Measurements from ENCODE around the gene SELENOW.
"Not testable (repeated sequence)": the region's sequence is repeated elsewhere in the genome, so short reads cannot be mapped to it uniquely, and the experiment has no call there.

The SELENOW gene

GRCh38 chr19:47778049-47778953, at the start of gene SELENOW:
Gene SELENOW, plus strand, starts transcription at chr19:47778703. Its CDS starts 83 bp downstream, at chr19:47778786.
- peak; percentile 26 for DNase-seq

GRCh38 chr19:47729468-47729798, 49.1 kb upstream of the SELENOW start:
- DNase-seq = no peak

GRCh38 chr19:47729799-47730520, 48.5 kb upstream of the SELENOW start:
- no peak for DNase-seq

GRCh38 chr19:47730521-47730889, 48.0 kb upstream of the SELENOW start:
- no peak for DNase-seq

GRCh38 chr19:47730910-47731309, 47.6 kb upstream of the SELENOW start:
- no peak for DNase-seq

- DNase-seq = no peak
Measured at GRCh38 chr19:47735131-47735530, 43.4 kb upstream of the SELENOW start.

- no peak for DNase-seq
Measured at GRCh38 chr19:47740866-47741519, 37.5 kb upstream of the SELENOW start.

GRCh38 chr19:47741544-47742140, 36.9 kb upstream of the SELENOW start:
- DNase-seq = no peak

- no peak for DNase-seq
Measured at GRCh38 chr19:47742634-47743033, 35.9 kb upstream of the SELENOW start.

GRCh38 chr19:47745010-47745901, 33.2 kb upstream of the SELENOW start, which contains the start of gene NOP53:
Gene NOP53, plus strand, starts transcription at chr19:47745546. Its CDS starts 14 bp downstream, at chr19:47745560.
- peak; percentile 95 for DNase-seq

GRCh38 chr19:47746129-47746528, 32.4 kb upstream of the SELENOW start:
- not testable (repeated sequence) for DNase-seq

GRCh38 chr19:47749326-47749725, 29.2 kb upstream of the SELENOW start:
- no peak for DNase-seq

GRCh38 chr19:47750752-47751151, 27.8 kb upstream of the SELENOW start:
- no peak for DNase-seq

- DNase-seq = no peak
Measured at GRCh38 chr19:47752440-47753211, 25.9 kb upstream of the SELENOW start.

GRCh38 chr19:47754206-47755064, 24.1 kb upstream of the SELENOW start:
- no peak for DNase-seq

GRCh38 chr19:47755065-47755761, 23.3 kb upstream of the SELENOW start:
- no peak for DNase-seq

- DNase-seq = no peak
Measured at GRCh38 chr19:47755762-47756626, 22.5 kb upstream of the SELENOW start.

- DNase-seq = no peak
Measured at GRCh38 chr19:47756627-47756929, 21.9 kb upstream of the SELENOW start.
